Measurements from ENCODE around the gene TMEM184B.
A peak's percentile ranks its signal among the peaks of the same experiment; 100 is the strongest.

Gene TMEM184B

GRCh38 chr22:38212442-38212841, 60.4 kb downstream of the TMEM184B start:
- H3K36me3 ChIP-seq (ENCODE audit: control insufficient read depth, insufficient read depth, low read length) = peaks cover 58% of the 10 kb centered on the region
- H3K4me1 ChIP-seq (ENCODE audit: control insufficient read depth, insufficient read depth, low read length, poor library complexity, severe bottlenecking) = peaks cover 6% of the 10 kb centered on the region
- H3K27ac ChIP-seq (ENCODE audit: low read depth, low read length, severe bottlenecking) = no peak overlapping the region
- no peaks in the 10 kb centered on the region for H3K9me3 ChIP-seq (ENCODE audit: control insufficient read depth, low read length)
- WGBS, 2 experiments (ENCODE audit: insufficient coverage in 2 of 2) = 100% methylated on average over 1 of the region's 2 CpGs
- H3K4me3 ChIP-seq (ENCODE audit: extremely low read depth, insufficient read depth, low read length, poor library complexity, severe bottlenecking) = no peak overlapping the region

GRCh38 chr22:38211556-38211955, 61.3 kb downstream of the TMEM184B start:
- H3K4me1 ChIP-seq (ENCODE audit: control insufficient read depth, insufficient read depth, low read length, poor library complexity, severe bottlenecking) = peaks cover 6% of the 10 kb centered on the region
- H3K36me3 ChIP-seq (ENCODE audit: control insufficient read depth, insufficient read depth, low read length) = peaks cover 55% of the 10 kb centered on the region
- H3K9me3 ChIP-seq (ENCODE audit: control insufficient read depth, low read length) = no peaks in the 10 kb centered on the region
- WGBS, 2 experiments (ENCODE audit: insufficient coverage in 2 of 2) = 84 to 97% methylated on average over 3 of the region's 7 CpGs
- H3K4me3 ChIP-seq (ENCODE audit: extremely low read depth, insufficient read depth, low read length, poor library complexity, severe bottlenecking) = no peak overlapping the region
- no peak overlapping the region for H3K27ac ChIP-seq (ENCODE audit: low read depth, low read length, severe bottlenecking)

GRCh38 chr22:38208551-38208968, 64.2 kb downstream of the TMEM184B start:
- Histone ChIP-seq H3K36me3 (ENCODE audit: control insufficient read depth, insufficient read depth, low read length) (peaks cover 33% of the 10 kb centered on the region), H3K27ac (ENCODE audit: low read depth, low read length, severe bottlenecking) (no peak overlapping the region), H3K9me3 (ENCODE audit: control insufficient read depth, low read length) (no peaks in the 10 kb centered on the region), H3K4me3 (ENCODE audit: extremely low read depth, insufficient read depth, low read length, poor library complexity, severe bottlenecking) (no peak overlapping the region), H3K4me1 (ENCODE audit: control insufficient read depth, insufficient read depth, low read length, poor library complexity, severe bottlenecking) (peaks cover 22% of the 10 kb centered on the region)
- WGBS, 2 experiments (ENCODE audit: insufficient coverage in 2 of 2) = 100% methylated on average over 3 to 5 of the region's 6 CpGs

GRCh38 chr22:38207898-38208432, 64.8 kb downstream of the TMEM184B start:
- Histone ChIP-seq H3K27ac (ENCODE audit: low read depth, low read length, severe bottlenecking) (no peak overlapping the region), H3K36me3 (ENCODE audit: control insufficient read depth, insufficient read depth, low read length) (peaks cover 31% of the 10 kb centered on the region), H3K9me3 (ENCODE audit: control insufficient read depth, low read length) (no peaks in the 10 kb centered on the region), H3K4me3 (ENCODE audit: extremely low read depth, insufficient read depth, low read length, poor library complexity, severe bottlenecking) (no peak overlapping the region), H3K4me1 (ENCODE audit: control insufficient read depth, insufficient read depth, low read length, poor library complexity, severe bottlenecking) (peaks cover 27% of the 10 kb centered on the region)
- 91 to 96% methylated on average over 4 to 7 of the region's 7 CpGs for WGBS, 2 experiments (ENCODE audit: insufficient coverage in 2 of 2)

- H3K4me1 ChIP-seq (ENCODE audit: control insufficient read depth, insufficient read depth, low read length, poor library complexity, severe bottlenecking) = peaks cover 33% of the 10 kb centered on the region
- H3K4me3 ChIP-seq (ENCODE audit: extremely low read depth, insufficient read depth, low read length, poor library complexity, severe bottlenecking) = no peak overlapping the region
- peaks cover 31% of the 10 kb centered on the region for H3K36me3 ChIP-seq (ENCODE audit: control insufficient read depth, insufficient read depth, low read length)
- 91 to 94% methylated on average over 9 to 13 of the region's 15 CpGs for WGBS, 2 experiments (ENCODE audit: insufficient coverage in 2 of 2)
- no peak overlapping the region for H3K27ac ChIP-seq (ENCODE audit: low read depth, low read length, severe bottlenecking)
- H3K9me3 ChIP-seq (ENCODE audit: control insufficient read depth, low read length) = no peaks in the 10 kb centered on the region
These were observed 67.3 kb downstream of the TMEM184B start for GRCh38 chr22:38205261-38206128.

- H3K4me1 ChIP-seq (ENCODE audit: control insufficient read depth, insufficient read depth, low read length, poor library complexity, severe bottlenecking) = peaks cover 32% of the 10 kb centered on the region
- peaks cover 24% of the 10 kb centered on the region for H3K36me3 ChIP-seq (ENCODE audit: control insufficient read depth, insufficient read depth, low read length)
- no peak overlapping the region for H3K27ac ChIP-seq (ENCODE audit: low read depth, low read length, severe bottlenecking)
- no peak overlapping the region for H3K4me3 ChIP-seq (ENCODE audit: extremely low read depth, insufficient read depth, low read length, poor library complexity, severe bottlenecking)
- WGBS, 2 experiments (ENCODE audit: insufficient coverage in 2 of 2) = 83 to 92% methylated on average over 5 to 6 of the region's 7 CpGs
- H3K9me3 ChIP-seq (ENCODE audit: control insufficient read depth, low read length) = no peaks in the 10 kb centered on the region
These were observed 68.0 kb downstream of the TMEM184B start for GRCh38 chr22:38204784-38205183.

GRCh38 chr22:38203855-38204514, 68.8 kb downstream of the TMEM184B start:
- Histone ChIP-seq H3K4me1 (ENCODE audit: control insufficient read depth, insufficient read depth, low read length, poor library complexity, severe bottlenecking) (peaks cover 30% of the 10 kb centered on the region), H3K36me3 (ENCODE audit: control insufficient read depth, insufficient read depth, low read length) (peaks cover 21% of the 10 kb centered on the region), H3K4me3 (ENCODE audit: extremely low read depth, insufficient read depth, low read length, poor library complexity, severe bottlenecking) (peak overlapping the region; percentile 80), H3K27ac (ENCODE audit: low read depth, low read length, severe bottlenecking) (no peak overlapping the region), H3K9me3 (ENCODE audit: control insufficient read depth, low read length) (no peaks in the 10 kb centered on the region)
- WGBS, 2 experiments (ENCODE audit: insufficient coverage in 2 of 2) = 90 to 96% methylated on average over 3 of the region's 3 CpGs

GRCh38 chr22:38203090-38203810, 69.6 kb downstream of the TMEM184B start:
- Histone ChIP-seq H3K4me3 (ENCODE audit: extremely low read depth, insufficient read depth, low read length, poor library complexity, severe bottlenecking) (peak overlapping the region; percentile 80), H3K9me3 (ENCODE audit: control insufficient read depth, low read length) (no peaks in the 10 kb centered on the region), H3K4me1 (ENCODE audit: control insufficient read depth, insufficient read depth, low read length, poor library complexity, severe bottlenecking) (peaks cover 30% of the 10 kb centered on the region), H3K27ac (ENCODE audit: low read depth, low read length, severe bottlenecking) (peak overlapping the region; percentile 100), H3K36me3 (ENCODE audit: control insufficient read depth, insufficient read depth, low read length) (peaks cover 14% of the 10 kb centered on the region)
- WGBS, 2 experiments (ENCODE audit: insufficient coverage in 2 of 2) = 12 to 16% methylated on average over 13 of the region's 19 CpGs

GRCh38 chr22:38202437-38203089, 70.2 kb downstream of the TMEM184B start:
- Histone ChIP-seq H3K27ac (ENCODE audit: low read depth, low read length, severe bottlenecking) (peak overlapping the region; percentile 100), H3K36me3 (ENCODE audit: control insufficient read depth, insufficient read depth, low read length) (peaks cover 7% of the 10 kb centered on the region), H3K4me1 (ENCODE audit: control insufficient read depth, insufficient read depth, low read length, poor library complexity, severe bottlenecking) (peaks cover 28% of the 10 kb centered on the region), H3K9me3 (ENCODE audit: control insufficient read depth, low read length) (no peaks in the 10 kb centered on the region), H3K4me3 (ENCODE audit: extremely low read depth, insufficient read depth, low read length, poor library complexity, severe bottlenecking) (peak overlapping the region; percentile 80)
- 0 to 1% methylated on average over 27 to 35 of the region's 74 CpGs for WGBS, 2 experiments (ENCODE audit: insufficient coverage in 2 of 2)

Measured in mesodermal cell (in vitro differentiated cells).